IMR-90 (cell line): ENCODE data around the gene TNRC18. TPM values are rescaled to one million over a fixed set of nuclear protein-coding genes. Genes with fewer than 3 reads are reported as not detected.
"Not testable (repeated sequence)": the region's sequence is repeated elsewhere in the genome, so short reads cannot be mapped to it uniquely, and the experiment has no call there.

ENCODE experiments used
- ATAC-seq: fragments of 200-7000 bp; cut with Tn5 transposase; 2 replicates; pipeline ENCODE4 v1.9.1; 2020; ENCODE audit warnings: low read depth, mild to moderate bottlenecking, moderate library complexity
- BruUV-seq: library from RNA; stranded (reverse); fragments of 400-500 nt; replicated peaks from 2 replicates; lab custom pipeline; 2021; lab: Mats Ljungman, UMichigan
- CTCF ChIA-PET: fragments of 300-600 bp; formaldehyde crosslinking; extraction: SDS; loops from one replicate; lab custom pipeline; 2021; ENCODE audit warnings: antibody characterized with exemption; lab: Yijun Ruan, JAX
- POLR2A ChIA-PET: fragments of 300-600 bp; sonication (Branson Sonifier 250); formaldehyde crosslinking; loops from one replicate; lab custom pipeline; 2022; ENCODE audit warnings: antibody characterized with exemption; ENCODE audit not compliant: unreplicated experiment; lab: Charles Lee
- DNase-seq: peaks from one replicate; pipeline ENCODE4 v3.0.0; 2013
- H2AFZ ChIP-seq: replicated peaks from 2 replicates; pipeline ENCODE3; 2013; ENCODE audit warnings: low read length, mild to moderate bottlenecking; ENCODE audit not compliant: poor library complexity
- H2AK5ac ChIP-seq: 2 replicates; pipeline ENCODE4 v1.6.1; 2013; ENCODE audit warnings: low read depth, low read length, inconsistent platforms
- H2AK9ac ChIP-seq: replicated peaks from 2 replicates; pipeline ENCODE3; 2013; ENCODE audit warnings: mild to moderate bottlenecking, low read depth, low read length, moderate library complexity; ENCODE audit not compliant: poor library complexity
- H2BK120ac ChIP-seq: 2 replicates; pipeline ENCODE4 v1.6.1; 2013; ENCODE audit warnings: low read depth, low read length, inconsistent platforms
- H2BK15ac ChIP-seq: 3 replicates; pipeline ENCODE4 v1.6.1; 2013; ENCODE audit warnings: low read depth, low read length, inconsistent platforms
- H2BK20ac ChIP-seq: 2 replicates; pipeline ENCODE4 v1.6.1; 2013; ENCODE audit warnings: low read depth, mild to moderate bottlenecking, inconsistent platforms, low read length, moderate library complexity
- H2BK5ac ChIP-seq: 2 replicates; pipeline ENCODE4 v1.6.1; 2013; ENCODE audit warnings: mild to moderate bottlenecking, low read depth, low read length, inconsistent platforms; ENCODE audit not compliant: poor library complexity, severe bottlenecking
- H3K14ac ChIP-seq: replicated peaks from 2 replicates; pipeline ENCODE4 v1.6.1; 2013; ENCODE audit warnings: low read depth, low read length, inconsistent platforms
- H3K18ac ChIP-seq: 2 replicates; pipeline ENCODE4 v1.6.1; 2013; ENCODE audit warnings: low read depth, low read length, control low read depth
- H3K23ac ChIP-seq: 2 replicates; pipeline ENCODE4 v1.6.1; 2013; ENCODE audit warnings: low read depth, low read length, inconsistent platforms
- H3K27ac ChIP-seq: 2 replicates; pipeline ENCODE4 v1.5.1; 2013; ENCODE audit warnings: mild to moderate bottlenecking, control low read depth, low read length; ENCODE audit not compliant: insufficient read depth
- H3K27me3 ChIP-seq: 2 replicates; pipeline ENCODE4 v1.6.1; 2013; ENCODE audit warnings: low read length; ENCODE audit not compliant: control insufficient read depth, insufficient read depth
- H3K36me3 ChIP-seq: 2 replicates; pipeline ENCODE4 v1.6.1; 2013; ENCODE audit warnings: low read length, mixed read lengths; ENCODE audit not compliant: control insufficient read depth, insufficient read depth
- H3K4ac ChIP-seq: 2 replicates; pipeline ENCODE4 v1.6.1; 2013; ENCODE audit warnings: low read depth, low read length, inconsistent platforms
- H3K4me1 ChIP-seq: 2 replicates; pipeline ENCODE4 v1.6.1; 2013; ENCODE audit warnings: low read length, mixed read lengths; ENCODE audit not compliant: control insufficient read depth, insufficient read depth
- H3K4me2 ChIP-seq: 2 replicates; pipeline ENCODE4 v1.6.1; 2013; ENCODE audit warnings: low read depth, mild to moderate bottlenecking, control low read depth, low read length, moderate library complexity
- H3K4me3 ChIP-seq: 2 replicates; pipeline ENCODE4 v1.5.1; 2013; ENCODE audit warnings: low read depth, mild to moderate bottlenecking, control low read depth, low read length, moderate library complexity; ENCODE audit not compliant: insufficient read depth
- H3K56ac ChIP-seq: 2 replicates; pipeline ENCODE4 v1.6.1; 2013; ENCODE audit warnings: low read length, inconsistent platforms; ENCODE audit not compliant: insufficient read depth; ENCODE audit errors: extremely low read depth
- H3K79me1 ChIP-seq, 2 experiments: 2 replicates each; pipeline ENCODE4 v1.6.1; 2013; ENCODE audit warnings: low read length in 2 of 2, inconsistent platforms in 1 of 2, low read depth in 1 of 2
- H3K9ac ChIP-seq: 2 replicates; pipeline ENCODE4 v1.6.1; 2013; ENCODE audit warnings: low read depth, low read length, control low read depth
- H3K9me1 ChIP-seq: 2 replicates; pipeline ENCODE4 v1.6.1; 2013; ENCODE audit warnings: low read length, inconsistent platforms; ENCODE audit not compliant: insufficient read depth
- H3K9me3 ChIP-seq: 2 replicates; pipeline ENCODE4 v1.6.1; 2013; ENCODE audit warnings: low read length; ENCODE audit not compliant: control insufficient read depth, insufficient read depth
- H4K20me1 ChIP-seq: 2 replicates; pipeline ENCODE4 v1.6.1; 2013; ENCODE audit warnings: low read length, inconsistent platforms; ENCODE audit not compliant: insufficient read depth
- H4K5ac ChIP-seq: 2 replicates; pipeline ENCODE4 v1.6.1; 2013; ENCODE audit warnings: mild to moderate bottlenecking, low read depth, low read length, control low read depth
- H4K8ac ChIP-seq, 2 experiments: 2 replicates each; pipeline ENCODE4 v1.6.1; 2013; ENCODE audit warnings: low read depth in 2 of 2, low read length in 2 of 2, control low read depth in 1 of 2, inconsistent platforms in 1 of 2
- H4K91ac ChIP-seq: 2 replicates; pipeline ENCODE4 v1.6.1; 2013; ENCODE audit warnings: low read depth, low read length, inconsistent platforms; ENCODE audit not compliant: insufficient read depth
- BHLHE40 ChIP-seq: fragments of 150-350 bp; IDR thresholded peaks from 2 replicates; pipeline ENCODE4 v1.6.1; 2016; ENCODE audit warnings: mild to moderate bottlenecking, low read depth, low read length
- MAFK ChIP-seq: IDR thresholded peaks from 2 replicates; pipeline ENCODE4 v1.6.1; 2012; ENCODE audit warnings: low read depth, low read length, improper control_type of control experiment
- POLR2A ChIP-seq: IDR thresholded peaks from 2 replicates; pipeline ENCODE4 v1.6.1; 2012; ENCODE audit warnings: mild to moderate bottlenecking, low read depth, low read length
- WGBS, 2 experiments: methylation state at CpG; one replicate each; pipeline versions ENCODE4 v1.1.5 to v1.1.7; 2013; ENCODE audit warnings: missing lambda C conversion rate in 2 of 2; ENCODE audit not compliant: insufficient read length in 1 of 2; ENCODE audit errors: extremely low coverage in 2 of 2; 5-methylcytosine and 5-hydroxymethylcytosine counted together
- dilution Hi-C: fragments of 300-500 bp; cut with HindIII; formaldehyde crosslinking; loops from one replicate; pipeline ENCODE4 v1.14.3; 2018; ENCODE audit warnings: low sequenced_read_pairs; ENCODE audit not compliant: unreplicated experiment
- in situ Hi-C: fragments of 300-500 bp; cut with MboI; formaldehyde crosslinking; loops from 3 replicates; pipeline ENCODE4 v1.14.3; 2019; ENCODE audit warnings: low sequenced_read_pairs, inconsistent platforms, mixed read lengths
- intact Hi-C: fragments of 100-400 bp; cut with micrococcal nuclease; formaldehyde crosslinking; loops from 2 replicates; pipeline ENCODE4 v1.10.0; 2022
- polyA plus RNA-seq, 3 experiments: library from polyadenylated mRNA; depleted of rRNA; stranded (reverse); fragments of >200 nt; gene quantifications; 2 replicates each; pipeline ENCODE4 v1.2.3, GENCODE V29; 2012; ENCODE audit warnings: low replicate concordance in 1 of 3
- total RNA-seq: library from RNA; depleted of rRNA; stranded (reverse); fragments of >200 nt; gene quantifications from 2 replicates; pipeline ENCODE4 v1.2.3, GENCODE V29; 2012

TNRC18 gene
- total and polyA plus RNA-seq, 2 of the 4 experiments (the other 2 are of a cell fraction): 4.7 to 29.6 TPM

DNA sequence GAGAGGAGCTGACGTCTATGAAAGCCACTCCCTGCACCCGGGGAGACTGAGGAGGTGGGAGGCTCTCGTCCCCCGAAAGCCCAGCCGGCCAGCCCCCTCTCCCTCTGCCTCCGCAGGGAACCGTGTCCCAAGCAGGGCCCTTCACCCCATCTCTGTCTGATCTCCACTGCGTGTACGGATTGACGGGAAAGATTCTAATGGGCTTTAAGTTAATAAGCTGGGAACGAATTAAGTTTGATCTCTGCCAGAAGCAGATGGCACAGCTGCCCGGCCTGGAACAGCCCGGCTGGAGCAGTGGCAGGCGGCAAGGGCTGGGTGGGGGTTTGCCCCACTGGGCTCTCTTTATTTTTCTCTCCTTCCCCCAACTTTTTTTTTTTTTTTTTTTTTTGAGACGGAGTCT is 147.0 kb downstream of the TNRC18 start:
- Histone ChIP-seq H3K23ac (no peak overlapping the region), H3K9me1 (no peaks in the 10 kb centered on the region), H4K8ac (no peak overlapping the region), H3K9me3 (no peaks in the 10 kb centered on the region), H2BK5ac (no peak overlapping the region), H3K27me3 (peaks cover 11% of the 10 kb centered on the region), H2AFZ (no peak overlapping the region), H3K4me2 (no peak overlapping the region), H3K4me3 (no peak overlapping the region), H4K5ac (no peak overlapping the region), H4K20me1 (no peaks in the 10 kb centered on the region), H2BK15ac (no peak overlapping the region), H3K18ac (no peak overlapping the region), H3K4me1 (no peaks in the 10 kb centered on the region), H4K91ac (no peak overlapping the region), H3K56ac (no peak overlapping the region), H2BK20ac (no peak overlapping the region), H2AK9ac (no peak overlapping the region), H2AK5ac (no peak overlapping the region), H3K4ac (no peak overlapping the region), H3K9ac (no peak overlapping the region), H2BK120ac (no peak overlapping the region), H3K36me3 (no peaks in the 10 kb centered on the region), H3K79me1 (no peaks in the 10 kb centered on the region), H3K14ac (no peak overlapping the region), H3K27ac (no peak overlapping the region)
- BruUV-seq: no TSS peak
- ChIA-PET POLR2A (no interaction called here), CTCF (no interaction called here)
- intact Hi-C loops: no loop called here
- dilution Hi-C loops: no loop called here
- no peak for TF ChIP-seq POLR2A
- TF ChIP-seq MAFK: no peak
- TF ChIP-seq BHLHE40: no peak
- DNase-seq: no peak
- no peak for ATAC-seq
- in situ Hi-C loops: no loop called here
- no CpG with 5 or more reads among the region's 15 CpGs for WGBS, 2 experiments

- H4K20me1 ChIP-seq, H3K79me1 ChIP-seq, H3K4me1 ChIP-seq, H2BK120ac ChIP-seq, ATAC-seq, H3K4me2 ChIP-seq, BruUV-seq, H3K9me1 ChIP-seq, CTCF ChIA-PET, in situ Hi-C loops, H3K4me3 ChIP-seq, H4K8ac ChIP-seq, H2BK15ac ChIP-seq, H3K18ac ChIP-seq, H3K23ac ChIP-seq, POLR2A ChIA-PET, H4K91ac ChIP-seq, H2AFZ ChIP-seq, H3K4ac ChIP-seq, H2BK20ac ChIP-seq, dilution Hi-C loops, H3K36me3 ChIP-seq, H3K9me3 ChIP-seq, H3K14ac ChIP-seq, H3K56ac ChIP-seq, H3K27ac ChIP-seq, H3K9ac ChIP-seq, H4K5ac ChIP-seq, H2AK9ac ChIP-seq, DNase-seq, intact Hi-C loops, H2BK5ac ChIP-seq, H2AK5ac ChIP-seq: not testable (repeated sequence)
- 88% methylated on average over 10 of the region's 14 CpGs; no CpG with 5 or more reads in 1 of the 2 experiments for WGBS, 2 experiments
- peaks cover 12% of the 10 kb centered on the region for H3K27me3 ChIP-seq
Observed at GRCh38 chr7:5276123-5276522, 147.5 kb downstream of the TNRC18 start.
